DMS79 (cell line): ENCODE data around the gene UBE2I.

Experiments used
- DNase-seq: peaks from one replicate; lab custom pipeline; 2025; lab: John Stamatoyannopoulos, UW

The UBE2I gene

GRCh38 chr16:1343428-1344242 lies 34.2 kb downstream of the UBE2I start:
- no peak for DNase-seq

DNA sequence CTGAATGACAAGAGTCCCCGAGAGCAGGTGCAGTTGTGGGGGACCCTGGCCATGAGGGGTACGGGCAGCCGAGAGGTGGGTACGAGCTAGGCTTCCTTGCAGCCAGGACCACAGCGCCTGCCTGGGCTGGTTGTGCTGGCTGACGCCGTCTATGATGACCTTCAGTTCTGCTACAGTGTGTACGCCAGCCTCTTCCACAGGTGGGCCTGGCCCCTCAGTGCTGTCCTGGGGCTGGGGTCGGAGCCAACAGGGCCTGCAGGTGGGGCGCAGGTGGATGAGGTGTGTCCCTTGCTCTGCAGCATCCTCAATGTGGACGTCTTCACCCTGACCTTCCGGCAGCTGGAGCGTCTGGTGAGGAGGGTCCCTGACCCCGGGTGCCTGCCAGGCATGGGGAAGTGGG lies 35.1 kb downstream of the UBE2I start:
- no peak for DNase-seq

DNA sequence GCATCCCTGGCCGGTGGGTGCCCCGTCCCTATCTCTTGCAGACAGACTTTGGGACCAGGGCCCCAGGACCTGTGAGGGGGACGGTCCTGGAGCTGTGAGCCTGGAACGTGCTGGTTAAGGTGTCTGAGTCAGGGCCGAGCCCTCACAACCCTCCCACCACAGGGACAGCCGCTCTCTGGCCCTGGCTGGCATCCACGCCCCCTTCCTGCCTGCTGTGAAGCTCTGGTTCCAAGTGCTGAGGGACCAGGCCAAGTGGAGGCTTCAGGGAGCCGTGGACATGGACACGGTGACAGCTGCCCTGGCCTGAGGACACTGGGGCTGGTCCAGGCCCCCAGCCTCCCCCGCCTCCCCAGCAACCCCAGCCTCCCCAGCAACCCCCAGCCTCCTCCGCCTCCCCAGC lies 35.7 kb downstream of the UBE2I start:
- DNase-seq = no peak

GRCh38 chr16:1345651-1346421 lies 36.4 kb downstream of the UBE2I start:
- no peak for DNase-seq

DNA sequence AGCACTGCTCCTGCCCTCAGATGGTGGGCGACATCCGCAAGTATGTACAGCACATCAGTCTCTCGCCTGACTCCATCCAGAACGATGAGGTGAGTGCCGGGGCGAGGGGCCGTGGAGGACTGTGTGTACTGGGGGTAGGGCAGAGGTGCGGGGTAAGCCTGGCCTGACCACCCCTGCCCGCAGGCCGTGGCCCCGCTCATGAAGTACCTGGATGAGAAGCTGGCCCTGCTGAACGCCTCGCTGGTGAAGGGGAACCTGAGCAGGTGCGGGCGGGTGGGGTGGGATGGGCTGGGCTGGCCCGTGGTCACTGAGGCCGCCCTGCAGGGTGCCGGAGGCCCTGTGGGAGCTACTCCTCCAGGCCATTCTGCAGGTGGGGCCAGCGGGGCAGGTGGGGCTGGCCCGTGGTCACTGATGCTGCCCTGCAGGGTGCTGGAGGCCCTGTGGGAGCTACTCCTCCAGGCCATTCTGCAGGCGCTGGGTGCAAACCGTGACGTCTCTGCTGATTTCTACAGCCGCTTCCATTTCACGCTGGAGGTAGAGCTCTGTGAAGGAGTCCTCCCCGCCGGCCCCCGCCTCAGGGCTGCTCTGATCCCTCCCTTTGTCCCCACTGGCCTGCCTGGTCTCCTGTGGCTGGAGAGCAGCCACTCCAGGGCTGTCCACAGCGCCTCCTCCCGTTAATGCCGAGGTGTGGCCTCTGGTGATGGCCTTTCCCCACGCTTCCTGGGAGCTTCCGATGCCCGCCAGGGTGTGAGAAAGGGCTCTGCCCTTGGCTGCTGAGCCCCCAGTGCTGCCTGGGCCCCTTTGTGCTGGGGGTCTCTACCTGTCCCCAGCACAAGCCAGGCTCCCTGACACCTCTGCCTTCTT lies 37.2 kb downstream of the UBE2I start:
- DNase-seq = no peak

GRCh38 chr16:1347286-1347855 lies 37.9 kb downstream of the UBE2I start:
- DNase-seq = no peak

GRCh38 chr16:1347962-1348361 lies 38.5 kb downstream of the UBE2I start:
- no peak for DNase-seq

- no peak for DNase-seq
These were observed 39.0 kb downstream of the UBE2I start for GRCh38 chr16:1348441-1348840.

- DNase-seq = no peak
These were observed 39.5 kb downstream of the UBE2I start for GRCh38 chr16:1348926-1349325.

GRCh38 chr16:1349351-1349750 lies 39.9 kb downstream of the UBE2I start:
- no peak for DNase-seq

DNA sequence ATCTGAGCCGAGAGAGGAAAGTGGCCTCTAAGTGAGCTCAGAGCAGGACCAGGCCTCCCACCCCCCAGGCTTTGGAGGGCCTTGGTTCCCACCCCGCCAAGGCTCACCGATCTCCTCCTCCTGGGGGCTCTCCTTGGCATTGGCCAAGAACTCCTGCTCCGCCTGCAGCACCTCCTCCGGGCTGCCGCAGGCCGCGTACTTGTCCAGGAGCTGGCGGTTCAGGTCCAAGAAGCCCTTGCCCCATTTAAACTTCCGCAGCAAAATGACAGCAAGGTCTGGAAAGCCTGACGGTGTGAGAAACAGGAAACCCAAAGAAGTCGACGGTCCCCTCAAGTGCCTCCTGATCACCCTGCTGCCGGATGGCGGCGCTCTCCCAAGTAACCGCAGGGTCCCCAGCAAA lies 40.5 kb downstream of the UBE2I start:
- DNase-seq = no peak

- DNase-seq = no peak
These were observed 41.3 kb downstream of the UBE2I start for GRCh38 chr16:1350691-1351090.

GRCh38 chr16:1351215-1351581 lies 41.8 kb downstream of the UBE2I start:
- no peak for DNase-seq

DNA sequence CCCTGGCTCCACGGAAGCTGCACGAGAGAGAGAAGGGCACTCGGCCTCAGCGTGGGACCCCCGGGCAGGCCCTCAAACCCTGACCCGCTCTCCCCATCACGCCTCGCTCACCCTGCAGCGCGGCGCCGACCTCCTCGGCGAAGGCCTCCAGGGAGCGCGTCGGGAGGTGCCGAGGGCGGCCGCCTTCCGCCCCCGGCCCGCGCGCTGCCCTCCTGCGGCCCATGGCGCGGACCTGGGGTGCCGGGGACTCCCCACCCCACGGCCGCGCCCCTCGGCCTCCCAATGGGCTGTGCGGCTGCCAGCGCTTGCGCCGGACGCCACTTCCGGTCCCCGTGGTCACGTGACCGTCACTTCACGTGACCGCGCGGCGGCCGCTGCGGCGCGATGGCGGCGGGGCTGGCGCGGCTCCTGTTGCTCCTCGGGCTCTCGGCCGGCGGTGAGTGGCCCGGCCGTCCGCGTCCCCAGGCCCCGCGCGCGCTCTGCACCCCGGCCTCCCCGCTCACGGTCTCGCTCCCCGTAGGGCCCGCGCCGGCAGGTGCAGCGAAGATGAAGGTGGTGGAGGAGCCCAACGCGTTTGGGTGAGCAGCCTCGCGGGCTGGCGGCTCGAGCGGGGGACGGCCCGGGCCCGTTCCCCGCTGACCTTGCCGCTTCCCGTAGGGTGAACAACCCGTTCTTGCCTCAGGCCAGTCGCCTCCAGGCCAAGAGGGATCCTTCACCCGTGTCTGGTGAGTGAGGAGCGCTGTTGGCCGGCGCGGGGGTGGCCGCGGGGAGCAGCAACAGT lies 42.3 kb downstream of the UBE2I start, which contains the start of the genes GNPTG and TSR3:
GNPTG (plus strand) TSS at position 350 of the 781 bp plus-strand sequence; CDS start at position 385, 35 bp downstream.
TSR3 (minus strand) TSS at position 297 of the 781 bp plus-strand sequence; CDS start at position 223, 74 bp downstream.
- peak; percentile 36 for DNase-seq

DNA sequence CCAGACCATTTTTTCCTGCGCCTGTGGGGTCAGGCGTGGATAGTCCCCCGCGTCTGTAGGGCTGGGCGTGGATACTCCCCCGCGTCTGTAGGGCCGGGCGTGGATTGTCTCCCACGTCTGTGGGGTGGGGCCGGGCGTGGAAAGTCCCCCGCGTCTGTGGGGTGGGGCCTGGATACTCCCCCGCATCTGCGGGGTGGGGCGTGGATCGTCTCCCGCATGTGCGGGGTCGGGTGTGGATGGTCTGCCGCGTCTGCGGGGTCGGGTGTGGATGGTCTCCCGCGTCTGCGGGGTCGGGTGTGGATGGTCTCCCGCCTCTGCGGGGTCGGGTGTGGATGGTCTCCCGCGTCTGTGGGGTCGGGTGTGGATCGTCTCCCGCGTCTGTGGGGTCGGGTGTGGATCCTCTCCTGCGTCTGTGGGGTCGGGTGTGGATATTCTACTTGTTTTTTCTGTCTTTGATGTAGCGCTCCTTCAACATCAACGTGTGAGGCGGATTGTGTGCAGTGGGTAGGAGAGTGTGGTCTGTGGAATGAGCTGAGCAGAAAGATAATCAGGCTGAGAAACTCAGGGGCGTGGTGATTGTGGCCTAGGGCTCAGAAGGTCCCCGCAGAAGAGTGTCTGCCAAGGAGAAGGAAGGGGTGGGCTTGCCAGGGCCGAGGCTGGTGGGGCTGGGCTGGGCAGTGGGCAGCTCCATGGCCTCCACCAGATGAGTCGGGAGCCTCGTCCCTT lies 45.5 kb downstream of the UBE2I start:
- DNase-seq = no peak

DNA sequence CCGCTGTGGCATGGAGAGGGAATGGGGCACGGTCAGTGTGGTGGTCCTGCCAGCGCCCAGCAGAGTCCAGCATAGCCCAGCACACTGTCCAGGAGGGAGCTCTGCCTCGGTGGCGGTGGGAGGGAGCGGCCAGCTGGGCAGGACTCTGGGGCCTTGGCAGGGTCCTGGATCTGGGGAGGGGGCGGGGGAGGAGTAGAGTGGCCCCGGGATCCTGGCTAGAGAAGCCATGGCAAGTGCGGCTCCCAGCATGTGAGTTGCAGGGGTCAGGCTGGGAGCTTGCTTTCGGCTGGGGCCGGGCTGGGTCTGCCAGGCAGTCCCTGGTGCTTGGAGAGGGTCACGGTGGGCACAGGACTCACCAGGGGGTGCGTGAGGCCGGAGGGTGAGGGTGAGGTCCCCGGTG lies 46.2 kb downstream of the UBE2I start:
- DNase-seq = no peak

GRCh38 chr16:1356061-1356900 lies 46.8 kb downstream of the UBE2I start:
- no peak for DNase-seq

DNA sequence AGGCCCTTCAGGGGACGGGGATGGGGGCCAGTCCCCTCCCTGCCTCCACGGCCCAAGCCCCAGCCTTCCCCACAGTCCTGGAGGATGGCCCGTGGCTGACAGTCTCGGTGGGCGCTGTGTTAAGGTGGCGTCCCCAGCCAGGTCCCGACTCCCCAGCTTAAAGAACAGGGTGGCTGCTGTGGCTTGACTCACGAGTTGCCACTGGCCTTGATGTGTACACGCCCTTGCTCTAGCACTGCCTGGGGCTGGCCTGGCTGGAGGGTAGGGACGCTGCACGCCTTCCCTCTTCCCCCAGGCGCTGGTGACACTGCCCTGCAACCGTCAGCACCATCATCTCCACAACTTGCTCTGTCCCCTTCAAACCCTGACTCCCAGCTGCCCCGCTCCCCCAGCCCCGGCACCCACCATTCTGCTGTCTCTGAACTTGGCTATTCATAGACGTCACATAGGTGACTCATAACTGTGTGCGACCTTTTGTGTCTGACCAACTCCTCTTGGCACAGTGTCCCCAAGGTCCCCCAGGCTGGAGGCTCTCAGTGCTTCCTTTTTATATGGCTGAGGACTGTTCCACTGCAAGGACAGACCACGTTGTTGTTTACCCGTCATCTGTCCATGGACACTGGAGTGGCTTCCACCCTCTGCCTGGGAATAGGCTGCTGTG lies 48.6 kb downstream of the UBE2I start:
- no peak for DNase-seq
